Panc1 (cell line): ENCODE measurements around the gene SLC22A5. TPM values are rescaled to one million over a fixed set of nuclear protein-coding genes. Genes with fewer than 3 reads are reported as not detected.

Experiments
- ATAC-seq: fragments of 200-7000 bp; cut with Tn5 transposase; 2 replicates; pipeline ENCODE4 v1.9.1; 2020; ENCODE audit warnings: mild to moderate bottlenecking, moderate library complexity
- BruUV-seq: library from RNA; stranded (reverse); fragments of 400-500 nt; replicated peaks from 2 replicates; lab custom pipeline; 2021; lab: Mats Ljungman, UMichigan
- CTCF ChIA-PET: fragments of 300-600 bp; sonication (Branson Sonifier 250); formaldehyde crosslinking; loops from one replicate; lab custom pipeline; 2022; ENCODE audit warnings: antibody characterized with exemption; lab: Charles Lee
- POLR2A ChIA-PET: fragments of 300-600 bp; sonication (Branson Sonifier 250); formaldehyde crosslinking; loops from one replicate; lab custom pipeline; 2022; ENCODE audit warnings: antibody characterized with exemption; lab: Charles Lee
- DNase-seq: peaks from one replicate; pipeline ENCODE4 v3.0.0-alpha.2; 2010; ENCODE audit warnings: low read depth, low spot score
- H3K27ac ChIP-seq: 2 replicates; pipeline ENCODE4 v1.5.1; 2011; ENCODE audit warnings: mild to moderate bottlenecking, low read length, inconsistent platforms
- H3K27me3 ChIP-seq: fragments of 200-500 bp; sonication (Bioruptor generic); 2 replicates; pipeline ENCODE4 v1.6.0; 2014; ENCODE audit warnings: low read length, inconsistent platforms; ENCODE audit not compliant: control insufficient read depth, insufficient read depth
- H3K36me3 ChIP-seq: fragments of 200-500 bp; sonication (Bioruptor generic); 2 replicates; pipeline ENCODE4 v1.5.1; 2014; ENCODE audit warnings: inconsistent platforms, mild to moderate bottlenecking, low read length, moderate library complexity; ENCODE audit not compliant: control insufficient read depth, insufficient read depth
- H3K4me1 ChIP-seq: 2 replicates; pipeline ENCODE4 v1.5.1; 2011; ENCODE audit warnings: inconsistent platforms, mild to moderate bottlenecking, low read length, moderate library complexity; ENCODE audit not compliant: control insufficient read depth, insufficient read depth
- H3K4me3 ChIP-seq, 2 experiments: 2 replicates each; pipeline ENCODE4 v1.5.1; 2011 to 2012; ENCODE audit warnings: low read depth in 2 of 2, low read length in 2 of 2, mild to moderate bottlenecking in 2 of 2, inconsistent platforms in 1 of 2, moderate library complexity in 1 of 2
- H3K9me3 ChIP-seq: fragments of 200-500 bp; sonication (Bioruptor generic); 2 replicates; pipeline ENCODE4 v1.5.1; 2014; ENCODE audit warnings: low read depth, mild to moderate bottlenecking, inconsistent platforms, low read length, moderate library complexity; ENCODE audit not compliant: control insufficient read depth, insufficient read depth
- CTCF ChIP-seq: fragments of 450-650 bp; IDR thresholded peaks from 2 replicates; pipeline ENCODE4 v1.5.1; 2017; ENCODE audit warnings: mild to moderate bottlenecking
- POLR2AphosphoS5 ChIP-seq: IDR thresholded peaks from 2 replicates; pipeline ENCODE4 v1.6.1; 2012; ENCODE audit warnings: mild to moderate bottlenecking, low read depth, low read length, moderate library complexity
- REST ChIP-seq, 2 experiments: IDR thresholded peaks; 2 replicates each; pipeline ENCODE4 v1.6.1; 2011 to 2012; ENCODE audit warnings: low read depth in 2 of 2, control low read depth in 1 of 2, low read length in 1 of 2, mild to moderate bottlenecking in 1 of 2, moderate library complexity in 1 of 2; ENCODE audit not compliant: insufficient read depth in 1 of 2
- SIN3A ChIP-seq: IDR thresholded peaks from 2 replicates; pipeline ENCODE4 v1.6.1; 2012; ENCODE audit warnings: low read depth, mild to moderate bottlenecking, low read length, moderate library complexity, borderline replicate concordance; ENCODE audit not compliant: insufficient read depth
- TCF7L2 ChIP-seq: IDR thresholded peaks from 2 replicates; pipeline ENCODE4 v1.6.1; 2011; ENCODE audit warnings: mild to moderate bottlenecking, low read depth, low read length, inconsistent platforms
- in situ Hi-C: cut with HindIII; loops from 2 replicates; pipeline ENCODE4 v1.10.0; 2016; ENCODE audit warnings: low sequenced_read_pairs, low pct_unique_long_range_greater_than_20kb
- intact Hi-C: fragments of 100-400 bp; cut with micrococcal nuclease; formaldehyde crosslinking; loops from one replicate; pipeline ENCODE4 v1.10.0; 2022; ENCODE audit not compliant: unreplicated experiment
- total RNA-seq: library from RNA; stranded (reverse); gene quantifications from one replicate; pipeline ENCODE4 v1.2.1, GENCODE V29; 2021; ENCODE audit not compliant: unreplicated experiment

Gene SLC22A5
- total RNA-seq, 1 experiment from 2014 or later: 9.5 TPM

GRCh38 chr5:132386644-132387286 is 17.3 kb downstream of the SLC22A5 start:
- CTCF ChIA-PET: interaction anchor here (0.5 to 4.2 kb wide), 5 partner anchors 111 to 405 kb away, joined by 3 to 20 read pairs (median 7); no protein-coding TSS in a partner anchor
- intact Hi-C loops (loop anchor here (1.0 to 10.0 kb wide), 2 partner anchors 115 to 438 kb away; no protein-coding TSS in a partner anchor), in situ Hi-C loops (loop anchor here (25.0 kb wide), 1 partner anchor 101 kb away; the partner anchor contains the start of gene IRF1)
- BruUV-seq: no TSS peak
- ATAC-seq: peak; percentile 78
- TF ChIP-seq SIN3A (no peak), TCF7L2 (no peak), CTCF (peak; percentile 88)
- Histone ChIP-seq H3K4me3 (no peak overlapping the region; a peak in 1 of 4 replicates), H3K27me3 (no peaks in the 10 kb centered on the region), H3K36me3 (no peaks in the 10 kb centered on the region), H3K27ac (peak overlapping the region; percentile 76), H3K4me1 (peaks cover 40% of the 10 kb centered on the region), H3K9me3 (no peaks in the 10 kb centered on the region)
- POLR2A ChIA-PET: no interaction called here
- DNase-seq: no peak

- Histone ChIP-seq H3K4me1 (peaks cover 40% of the 10 kb centered on the region), H3K27me3 (no peaks in the 10 kb centered on the region), H3K9me3 (no peaks in the 10 kb centered on the region), H3K36me3 (no peaks in the 10 kb centered on the region), H3K27ac (peak overlapping the region; percentile 45), H3K4me3 (no peak overlapping the region)
- TF ChIP-seq POLR2AphosphoS5 (no peak), REST (IDR thresholded peaks at IDR 0.05; ENCODE audit: insufficient read depth in 1 of 2, low read depth in 2 of 2, low read length in 1 of 2) (no peak), TCF7L2 (no peak), SIN3A (no peak)
- in situ Hi-C loops (loop anchor here (25.0 kb wide), 1 partner anchor 100 kb away; the partner anchor contains the start of gene IRF1), intact Hi-C loops (loop anchor here (10.0 kb wide), 1 partner anchor 437 kb away; no protein-coding TSS in a partner anchor)
- ChIA-PET CTCF (interaction anchor here (0.5 to 4.2 kb wide), 7 partner anchors 19 to 715 kb away, joined by 3 to 20 read pairs (median 3); no protein-coding TSS in a partner anchor), POLR2A (no interaction called here)
- BruUV-seq: no TSS peak
- DNase-seq (no peak), ATAC-seq (peak; percentile 50)
Observed at GRCh38 chr5:132387640-132388117, 18.2 kb downstream of the SLC22A5 start.
